ENCODE results near the gene ZNF3. TPM values are rescaled to one million over a fixed set of nuclear protein-coding genes. Genes with fewer than 3 reads are reported as not detected.

Gene ZNF3
- total RNA-seq, 1 donor = 37.4 TPM

GRCh38 chr7:100099452-100099851 is 17.9 kb upstream of the ZNF3 start:
- Histone ChIP-seq H3K9me3 (ENCODE audit: low read depth, low read length) (no peaks in the 10 kb centered on the region), H3K4me3 (ENCODE audit: low read length) (no peak overlapping the region), H3K4me1 (ENCODE audit: insufficient read depth, low read length) (peaks cover 25% of the 10 kb centered on the region), H3K27me3 (ENCODE audit: insufficient read depth, low read length) (no peaks in the 10 kb centered on the region)

GRCh38 chr7:100098913-100099312 is 17.4 kb upstream of the ZNF3 start:
- no peaks in the 10 kb centered on the region for H3K9me3 ChIP-seq (ENCODE audit: low read depth, low read length)
- peaks cover 25% of the 10 kb centered on the region for H3K4me1 ChIP-seq (ENCODE audit: insufficient read depth, low read length)
- H3K4me3 ChIP-seq (ENCODE audit: low read length) = no peak overlapping the region
- no peaks in the 10 kb centered on the region for H3K27me3 ChIP-seq (ENCODE audit: insufficient read depth, low read length)

GRCh38 chr7:100095704-100096103 is 14.2 kb upstream of the ZNF3 start:
- Histone ChIP-seq H3K9me3 (ENCODE audit: low read depth, low read length) (no peaks in the 10 kb centered on the region), H3K4me1 (ENCODE audit: insufficient read depth, low read length) (peaks cover 15% of the 10 kb centered on the region)

GRCh38 chr7:100095289-100095688 is 13.8 kb upstream of the ZNF3 start:
- H3K4me1 ChIP-seq (ENCODE audit: insufficient read depth, low read length) = peaks cover 15% of the 10 kb centered on the region
- no peak overlapping the region for H3K4me3 ChIP-seq (ENCODE audit: low read length)
- no peaks in the 10 kb centered on the region for H3K9me3 ChIP-seq (ENCODE audit: low read depth, low read length)
- H3K27me3 ChIP-seq (ENCODE audit: insufficient read depth, low read length) = no peaks in the 10 kb centered on the region

More at GRCh38 chr7:100095704-100096103, 14.2 kb upstream of the ZNF3 start:
- Histone ChIP-seq H3K27me3 (ENCODE audit: insufficient read depth, low read length) (no peaks in the 10 kb centered on the region), H3K4me3 (ENCODE audit: low read length) (no peak overlapping the region)

GRCh38 chr7:100093925-100094486 is 12.5 kb upstream of the ZNF3 start:
- Histone ChIP-seq H3K27me3 (ENCODE audit: insufficient read depth, low read length) (no peaks in the 10 kb centered on the region), H3K4me3 (ENCODE audit: low read length) (no peak overlapping the region), H3K9me3 (ENCODE audit: low read depth, low read length) (no peaks in the 10 kb centered on the region), H3K4me1 (ENCODE audit: insufficient read depth, low read length) (peaks cover 12% of the 10 kb centered on the region)

- no peaks in the 10 kb centered on the region for H3K9me3 ChIP-seq (ENCODE audit: low read depth, low read length)
- peaks cover 12% of the 10 kb centered on the region for H3K4me1 ChIP-seq (ENCODE audit: insufficient read depth, low read length)
- H3K4me3 ChIP-seq (ENCODE audit: low read length) = no peak overlapping the region
- no peaks in the 10 kb centered on the region for H3K27me3 ChIP-seq (ENCODE audit: insufficient read depth, low read length)
Measured at GRCh38 chr7:100093498-100093897, 12.0 kb upstream of the ZNF3 start.

GRCh38 chr7:100093054-100093453 is 11.5 kb upstream of the ZNF3 start:
- Histone ChIP-seq H3K9me3 (ENCODE audit: low read depth, low read length) (no peaks in the 10 kb centered on the region), H3K4me1 (ENCODE audit: insufficient read depth, low read length) (peaks cover 16% of the 10 kb centered on the region)

GRCh38 chr7:100091411-100092181 is 10.1 kb upstream of the ZNF3 start:
- Histone ChIP-seq H3K4me1 (ENCODE audit: insufficient read depth, low read length) (peaks cover 19% of the 10 kb centered on the region), H3K9me3 (ENCODE audit: low read depth, low read length) (no peaks in the 10 kb centered on the region), H3K4me3 (ENCODE audit: low read length) (no peak overlapping the region), H3K27me3 (ENCODE audit: insufficient read depth, low read length) (no peaks in the 10 kb centered on the region)

More at GRCh38 chr7:100093054-100093453, 11.5 kb upstream of the ZNF3 start:
- Histone ChIP-seq H3K4me3 (ENCODE audit: low read length) (no peak overlapping the region), H3K27me3 (ENCODE audit: insufficient read depth, low read length) (no peaks in the 10 kb centered on the region)

GRCh38 chr7:100090527-100091410 is 9.2 kb upstream of the ZNF3 start:
- Histone ChIP-seq H3K4me1 (ENCODE audit: insufficient read depth, low read length) (peaks cover 22% of the 10 kb centered on the region), H3K27me3 (ENCODE audit: insufficient read depth, low read length) (no peaks in the 10 kb centered on the region), H3K9me3 (ENCODE audit: low read depth, low read length) (no peaks in the 10 kb centered on the region), H3K4me3 (ENCODE audit: low read length) (no peak overlapping the region)

GRCh38 chr7:100089458-100090196 is 8.1 kb upstream of the ZNF3 start:
- no peaks in the 10 kb centered on the region for H3K27me3 ChIP-seq (ENCODE audit: insufficient read depth, low read length)
- H3K4me3 ChIP-seq (ENCODE audit: low read length) = peak overlapping the region; percentile 86

GRCh38 chr7:100088621-100089457 is 7.3 kb upstream of the ZNF3 start, which contains the start of gene COPS6:
Gene COPS6, plus strand, starts transcription at chr7:100088969. Its CDS starts 22 bp downstream, at chr7:100088991.
- Histone ChIP-seq H3K4me1 (ENCODE audit: insufficient read depth, low read length) (peaks cover 25% of the 10 kb centered on the region), H3K9me3 (ENCODE audit: low read depth, low read length) (no peaks in the 10 kb centered on the region), H3K27me3 (ENCODE audit: insufficient read depth, low read length) (no peaks in the 10 kb centered on the region), H3K4me3 (ENCODE audit: low read length) (peak within 1 kb of the TSS; percentile 86)

More at GRCh38 chr7:100089458-100090196, 8.1 kb upstream of the ZNF3 start:
- Histone ChIP-seq H3K9me3 (ENCODE audit: low read depth, low read length) (no peaks in the 10 kb centered on the region), H3K4me1 (ENCODE audit: insufficient read depth, low read length) (peaks cover 25% of the 10 kb centered on the region)

GRCh38 chr7:100088095-100088620 is 6.6 kb upstream of the ZNF3 start:
- H3K4me1 ChIP-seq (ENCODE audit: insufficient read depth, low read length) = peaks cover 26% of the 10 kb centered on the region
- H3K27me3 ChIP-seq (ENCODE audit: insufficient read depth, low read length) = no peaks in the 10 kb centered on the region
- peak overlapping the region; percentile 86 for H3K4me3 ChIP-seq (ENCODE audit: low read length)
- H3K9me3 ChIP-seq (ENCODE audit: low read depth, low read length) = no peaks in the 10 kb centered on the region

- H3K4me3 ChIP-seq (ENCODE audit: low read length) = no peak overlapping the region
- H3K9me3 ChIP-seq (ENCODE audit: low read depth, low read length) = no peaks in the 10 kb centered on the region
- H3K4me1 ChIP-seq (ENCODE audit: insufficient read depth, low read length) = peaks cover 36% of the 10 kb centered on the region
- H3K27me3 ChIP-seq (ENCODE audit: insufficient read depth, low read length) = no peaks in the 10 kb centered on the region
Measured at GRCh38 chr7:100087055-100087750, 5.7 kb upstream of the ZNF3 start.

Data from mononuclear cell (primary cell).